HG03342 (cell line): Measurements from ENCODE around the gene GSTCD.

Source experiments
- ATAC-seq: cut with Tn5 transposase; IDR thresholded peaks from one replicate; pipeline ENCODE4 v1.9.1; 2021; ENCODE audit warnings: mild to moderate bottlenecking, moderate library complexity; ENCODE audit not compliant: unreplicated experiment

Gene GSTCD

GRCh38 chr4:105871997-105872396 lies 163.4 kb downstream of the GSTCD start:
- ATAC-seq: no peak

- ATAC-seq: no peak
These were observed 166.6 kb downstream of the GSTCD start for GRCh38 chr4:105875233-105875632.

- ATAC-seq: no peak
These were observed 170.1 kb downstream of the GSTCD start for GRCh38 chr4:105878668-105879067.

GRCh38 chr4:105887508-105887907 lies 178.9 kb downstream of the GSTCD start:
- ATAC-seq: no peak

- peak; percentile 38 for ATAC-seq
These were observed 186.3 kb downstream of the GSTCD start, which contains the start of gene NPNT for GRCh38 chr4:105894660-105895582. Gene NPNT (plus strand): TSS chr4:105895471. CDS start chr4:105895653, 182 bp downstream.

- ATAC-seq: peak; percentile 46
These were observed 187.2 kb downstream of the GSTCD start for GRCh38 chr4:105895583-105896460.

- peak; percentile 15 for ATAC-seq
These were observed 187.9 kb downstream of the GSTCD start for GRCh38 chr4:105896461-105896942.
